HepG2 (cell line): Measurements from ENCODE around the gene LITAF. TPM values are rescaled to one million over a fixed set of nuclear protein-coding genes. Genes with fewer than 3 reads are reported as not detected.

Experiments used
- ATAC-seq: fragments of 200-7000 bp; cut with Tn5 transposase; 3 replicates; pipeline ENCODE4 v1.9.1; 2020; ENCODE audit warnings: mild to moderate bottlenecking, moderate library complexity
- BruUV-seq: library from RNA; stranded (reverse); fragments of 400-500 nt; replicated peaks from 2 replicates; lab custom pipeline; 2021; lab: Mats Ljungman, UMichigan
- CTCF ChIA-PET: fragments of 300-600 bp; formaldehyde crosslinking; extraction: SDS; loops from one replicate; lab custom pipeline; 2021; ENCODE audit warnings: low total read pairs, inconsistent platforms, low intra/inter-chr PET ratio; lab: Yijun Ruan, JAX
- POLR2A ChIA-PET: fragments of 350-600 bp; sonication (Branson Sonifier 250); formaldehyde crosslinking; loops from one replicate; lab custom pipeline; 2020; ENCODE audit warnings: antibody characterized with exemption, inconsistent platforms; lab: Yijun Ruan, JAX
- DNase-seq: peaks from one replicate; pipeline ENCODE4 v3.0.0-alpha.2; 2015; ENCODE audit warnings: low spot score
- FAIRE-seq: peaks from 3 replicates; lab custom pipeline; 2011; peaks lifted over from hg19 to GRCh38; lab: Jason Lieb, UNC
- H2AFZ ChIP-seq: one replicate; pipeline ENCODE4 v1.6.1; 2011; ENCODE audit warnings: low read length, inconsistent platforms
- H3K27ac ChIP-seq: fragments of 300-600 bp; 3 replicates; pipeline ENCODE4 v1.8.0; 2011; ENCODE audit warnings: mixed run types, mild to moderate bottlenecking, mixed read lengths, low read length, inconsistent platforms; ENCODE audit not compliant: insufficient read depth; ENCODE audit errors: extremely low read length
- H3K27me3 ChIP-seq, 2 experiments: fragments of 200-600 bp in 1 of 2; 2 replicates in 1 of 2; 3 replicates in 1 of 2; pipeline versions ENCODE4 v1.6.0 to v1.8.0; 2011; ENCODE audit warnings: low read length in 2 of 2, mild to moderate bottlenecking in 2 of 2, moderate library complexity in 2 of 2, inconsistent platforms in 1 of 2; ENCODE audit not compliant: insufficient read depth in 2 of 2, control insufficient read depth in 1 of 2
- H3K36me3 ChIP-seq, 2 experiments: fragments of 200-600 bp in 1 of 2; replicated peaks in 1 of 2; 2 replicates in 1 of 2; 3 replicates in 1 of 2; pipeline versions ENCODE4 v1.5.1 to v1.8.0; 2011; ENCODE audit warnings: low read length in 2 of 2, inconsistent platforms in 1 of 2; ENCODE audit not compliant: insufficient read depth in 2 of 2, control insufficient read depth in 1 of 2
- H3K4me1 ChIP-seq: 2 replicates; pipeline ENCODE4 v1.5.1; 2012; ENCODE audit warnings: low read length, inconsistent platforms; ENCODE audit not compliant: insufficient read depth
- H3K4me2 ChIP-seq: 2 replicates; pipeline ENCODE4 v1.6.0; 2011; ENCODE audit warnings: low read depth, low read length, inconsistent platforms
- H3K4me3 ChIP-seq, 3 experiments: fragments of 200-600 bp in 1 of 3; sonication (generic), shearing (Covaris generic) in 1 of 3; replicated peaks in 1 of 3; 2 replicates each; pipeline ENCODE4 v1.5.1; 2011 to 2016; ENCODE audit warnings: low read length in 3 of 3, inconsistent platforms in 2 of 3, low read depth in 2 of 3, mild to moderate bottlenecking in 2 of 3, control low read depth in 1 of 3, mixed read lengths in 1 of 3; ENCODE audit not compliant: insufficient read depth in 1 of 3
- H3K79me2 ChIP-seq: one replicate; pipeline ENCODE4 v1.6.1; 2011; ENCODE audit warnings: low read length, inconsistent platforms; ENCODE audit not compliant: insufficient read depth
- H3K9ac ChIP-seq: 2 replicates; pipeline ENCODE4 v1.6.0; 2011; ENCODE audit warnings: mild to moderate bottlenecking, low read depth, low read length, inconsistent platforms; ENCODE audit not compliant: insufficient read depth
- H3K9me3 ChIP-seq: 2 replicates; pipeline ENCODE4 v1.5.1; 2012; ENCODE audit warnings: mild to moderate bottlenecking, low read length
- H4K20me1 ChIP-seq: 2 replicates; pipeline ENCODE4 v1.6.0; 2011; ENCODE audit warnings: inconsistent platforms, mild to moderate bottlenecking, low read length, moderate library complexity; ENCODE audit not compliant: insufficient read depth
- FOXJ3 ChIP-seq: sonication (generic); formaldehyde crosslinking; IDR thresholded peaks from 2 replicates; pipeline ENCODE4 v1.4.0; 2020; ENCODE audit warnings: missing genetic modification reagents, mild to moderate bottlenecking, borderline replicate concordance
- HNF1B ChIP-seq: sonication (generic); formaldehyde crosslinking; IDR thresholded peaks from 2 replicates; pipeline ENCODE4 v1.5.1; 2020; ENCODE audit warnings: mild to moderate bottlenecking, moderate library complexity, missing genetic modification reagents
- NCOR1 ChIP-seq: fragments of 200-600 bp; sonication (generic); IDR thresholded peaks from 2 replicates; pipeline ENCODE4 v1.7.0; 2017; ENCODE audit warnings: antibody characterized with exemption, low read length, borderline replicate concordance
- NFE2 ChIP-seq: sonication (generic); formaldehyde crosslinking; IDR thresholded peaks from 2 replicates; pipeline ENCODE4 v1.4.0; 2020; ENCODE audit warnings: missing genetic modification reagents
- PHF20 ChIP-seq: sonication (generic); formaldehyde crosslinking; IDR thresholded peaks from 2 replicates; pipeline ENCODE4 v1.5.0; 2020; ENCODE audit warnings: mild to moderate bottlenecking, missing genetic modification reagents
- PHF21A ChIP-seq: sonication (generic); formaldehyde crosslinking; IDR thresholded peaks from 2 replicates; pipeline ENCODE4 v1.5.0; 2020; ENCODE audit warnings: mild to moderate bottlenecking, missing genetic modification reagents
- RXRA ChIP-seq: sonication (generic); formaldehyde crosslinking; IDR thresholded peaks from 2 replicates; pipeline ENCODE4 v1.5.1; 2020; ENCODE audit warnings: missing genetic modification reagents
- SOX13 ChIP-seq, 3 experiments: fragments of 450-650 bp in 1 of 3; sonication (generic) in 1 of 3; formaldehyde crosslinking in 1 of 3; IDR thresholded peaks in 2 of 3; conservative IDR thresholded peaks in 1 of 3; 2 replicates each; pipeline versions ENCODE4 v1.5.0 to v1.6.1; 2016 to 2020; ENCODE audit warnings: antibody characterized with exemption in 1 of 3, mild to moderate bottlenecking in 1 of 3, missing compliant biosample characterization in 1 of 3, missing genetic modification reagents in 1 of 3, moderate library complexity in 1 of 3
- ZBTB34 ChIP-seq: sonication (generic); formaldehyde crosslinking; IDR thresholded peaks from 2 replicates; pipeline ENCODE4 v1.8.0; 2022; ENCODE audit warnings: mild to moderate bottlenecking, missing genetic modification reagents
- ZNF143 ChIP-seq: sonication (generic); formaldehyde crosslinking; IDR thresholded peaks from 2 replicates; pipeline ENCODE4 v1.4.0; 2020; ENCODE audit warnings: missing genetic modification reagents
- ZNF205 ChIP-seq: IDR thresholded peaks from 2 replicates; pipeline ENCODE4 v1.6.1; 2018; ENCODE audit warnings: missing biosample characterization, missing genetic modification reagents
- ZNF264 ChIP-seq: sonication (generic); formaldehyde crosslinking; IDR thresholded peaks from 2 replicates; pipeline ENCODE4 v1.4.0; 2020; ENCODE audit warnings: missing genetic modification reagents
- ZNF276 ChIP-seq: sonication (generic); formaldehyde crosslinking; IDR thresholded peaks from 2 replicates; pipeline ENCODE4 v1.4.0; 2020; ENCODE audit warnings: mild to moderate bottlenecking, low read depth, missing genetic modification reagents
- ZNF337 ChIP-seq: sonication (generic); formaldehyde crosslinking; IDR thresholded peaks from 2 replicates; pipeline ENCODE4 v1.5.1; 2020; ENCODE audit warnings: missing genetic modification reagents, low read depth, mild to moderate bottlenecking, borderline replicate concordance
- ZZZ3 ChIP-seq: sonication (generic); formaldehyde crosslinking; IDR thresholded peaks from 2 replicates; pipeline ENCODE4 v1.4.0; 2020; ENCODE audit warnings: missing genetic modification reagents, mild to moderate bottlenecking, borderline replicate concordance
- WGBS: methylation state at CpG from one replicate; pipeline ENCODE4 v1.1.6; 2017; ENCODE audit warnings: low lambda C conversion rate; 5-methylcytosine and 5-hydroxymethylcytosine counted together
- in situ Hi-C: cut with HindIII; loops from 2 replicates; pipeline ENCODE4 v1.10.0; 2017; ENCODE audit warnings: low pct_unique_long_range_greater_than_20kb; ENCODE audit not compliant: extremely low pct_ligation_motif_present
- intact Hi-C: fragments of 100-400 bp; cut with micrococcal nuclease; formaldehyde crosslinking; loops from one replicate; pipeline ENCODE4 v1.10.0; 2022; ENCODE audit not compliant: unreplicated experiment
- polyA plus RNA-seq, 8 experiments: library from polyadenylated mRNA; depleted of rRNA in 3 of 8; stranded (reverse) in 7 of 8; unstranded in 1 of 8; fragments of >200 nt; fragmentation: Illumina TruSeq in 4 of 8; extraction: Trizol in 4 of 8; gene quantifications; 2 replicates each; pipeline versions ENCODE4 v1.2.1 to v1.2.3, GENCODE V29; 2011 to 2016; ENCODE audit warnings: low read depth in 4 of 8, missing spikeins in 1 of 8, mixed read lengths in 1 of 8; ENCODE audit not compliant: insufficient read depth in 1 of 8
- total RNA-seq, 5 experiments: library from RNA; depleted of rRNA; stranded (reverse); fragments of >200 nt; fragmentation: Illumina TruSeq; extraction: Trizol; gene quantifications; 2 replicates each; pipeline ENCODE4 v1.2.3, GENCODE V29; 2016; ENCODE audit warnings: low read depth in 1 of 5
- TF ChIP-seq, protein P1 (sequence below): sonication (generic); formaldehyde crosslinking; IDR thresholded peaks from 2 replicates; pipeline ENCODE4 v1.5.0; 2020; ENCODE audit warnings: missing genetic modification reagents

Gene LITAF
- total and polyA plus RNA-seq, 2 of the 13 experiments (the other 11 are each of a cell fraction or from before 2014, with no cell fraction given), result 80.1 to 141 TPM

DNA sequence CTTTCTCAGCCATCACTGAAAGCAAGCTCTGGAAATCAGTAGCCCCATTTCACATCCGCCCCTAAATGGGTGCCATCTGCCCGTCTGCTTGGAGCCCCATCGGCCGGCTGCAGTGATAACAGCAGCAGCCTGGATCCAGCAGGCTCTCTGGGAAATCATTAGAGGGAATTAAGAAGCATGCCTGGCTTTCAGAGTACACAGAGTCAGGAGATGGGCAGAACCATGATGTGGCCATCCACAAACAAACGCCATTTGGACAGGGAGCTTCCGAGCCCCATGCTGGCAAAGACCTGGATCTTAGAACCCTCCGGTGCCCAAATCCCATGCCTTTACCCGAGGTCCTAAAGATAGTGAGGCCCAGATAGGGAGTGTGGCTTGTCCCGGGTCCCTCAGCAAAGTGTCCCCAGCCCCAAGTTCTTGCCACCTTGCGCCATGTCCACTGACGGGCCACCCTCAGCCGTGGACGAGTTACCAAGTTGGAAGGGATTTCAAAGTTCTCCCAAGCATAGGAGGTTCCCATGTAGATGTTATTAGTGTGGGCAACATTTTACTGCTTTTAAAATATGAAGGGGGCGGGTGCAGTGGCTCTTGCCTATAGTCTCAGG is 1.0 kb upstream of the LITAF start:
- Histone ChIP-seq H3K9me3 (peaks cover 4% of the 10 kb centered on the region; the same call in 1 of the 2 replicates), H2AFZ (peak overlapping the region; percentile 75), H3K27me3 (peaks cover 0 to 21% of the 10 kb centered on the region in 2 experiments; a peak in 2 of 5 replicates), H3K36me3 (no peaks in the 10 kb centered on the region), H3K27ac (no peak overlapping the region), H3K4me3 (peak overlapping the region; percentile 73 to 96 (median 96)), H4K20me1 (peaks cover 15% of the 10 kb centered on the region), H3K79me2 (peaks cover 37% of the 10 kb centered on the region), H3K9ac (peak overlapping the region; percentile 81), H3K4me2 (peak overlapping the region; percentile 88), H3K4me1 (peaks cover 41% of the 10 kb centered on the region)
- BruUV-seq, result TSS peak; percentile 82
- ATAC-seq (peak; percentile 27), FAIRE-seq (no peak), DNase-seq (no peak)
- 31% methylated on average over 14 of the region's 14 CpGs for WGBS
- POLR2A ChIA-PET, result interaction anchor here (1.5 to 3.1 kb wide), 5 partner anchors 10 to 209 kb away, joined by 6 to 54 read pairs (median 12); partner anchors contain the start of gene ZC3H7A
- in situ Hi-C loops, result no loop called here
- CTCF ChIA-PET, result interaction anchor here (2.1 kb wide), 1 partner anchor 55 kb away, joined by 6 read pairs; no protein-coding TSS in a partner anchor
- intact Hi-C loops, result loop anchor here (5.0 to 10.0 kb wide), 2 partner anchors 55 to 207 kb away; partner anchors contain the start of gene ZC3H7A
- 0 out of 2 replicates have a peak, but pooled peaks have one; percentile 15 for TF ChIP-seq PHF21A (CRISPR knock-in tag)
- TF ChIP-seq, protein P1, sequence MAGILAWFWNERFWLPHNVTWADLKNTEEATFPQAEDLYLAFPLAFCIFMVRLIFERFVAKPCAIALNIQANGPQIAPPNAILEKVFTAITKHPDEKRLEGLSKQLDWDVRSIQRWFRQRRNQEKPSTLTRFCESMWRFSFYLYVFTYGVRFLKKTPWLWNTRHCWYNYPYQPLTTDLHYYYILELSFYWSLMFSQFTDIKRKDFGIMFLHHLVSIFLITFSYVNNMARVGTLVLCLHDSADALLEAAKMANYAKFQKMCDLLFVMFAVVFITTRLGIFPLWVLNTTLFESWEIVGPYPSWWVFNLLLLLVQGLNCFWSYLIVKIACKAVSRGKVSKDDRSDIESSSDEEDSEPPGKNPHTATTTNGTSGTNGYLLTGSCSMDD, result no peak
- no peak for TF ChIP-seq NFE2 (CRISPR knock-in tag)
- TF ChIP-seq ZZZ3, result no peak
- TF ChIP-seq HNF1B (CRISPR knock-in tag), result peak; percentile 5; the same call in 1 of the 2 replicates
- TF ChIP-seq NCOR1, result no peak
- no peak for TF ChIP-seq SOX13 (IDR thresholded peaks at IDR 0.05)
- no peak for TF ChIP-seq SOX13 (CRISPR knock-in tag; conservative IDR thresholded peaks at IDR 0.05 in 1 of 2, IDR thresholded peaks at IDR 0.05 in 1 of 2)
- TF ChIP-seq ZNF143 (CRISPR knock-in tag), result no peak
- TF ChIP-seq FOXJ3 (CRISPR knock-in tag), result 0 out of 2 replicates have a peak, but pooled peaks have one; percentile 1
- TF ChIP-seq ZNF205 (CRISPR knock-in tag), result no peak
- TF ChIP-seq PHF20 (CRISPR knock-in tag), result 0 out of 2 replicates have a peak, but pooled peaks have one; percentile 34
- no peak for TF ChIP-seq RXRA (CRISPR knock-in tag)
- 0 out of 2 replicates have a peak, but pooled peaks have one; percentile 4 for TF ChIP-seq ZBTB34 (CRISPR knock-in tag)
- no peak for TF ChIP-seq ZNF337 (CRISPR knock-in tag)
- TF ChIP-seq ZNF264 (CRISPR knock-in tag), result 0 out of 2 replicates have a peak, but pooled peaks have one; percentile 8
- peak; percentile 72; the same call in 1 of the 2 replicates for TF ChIP-seq ZNF276 (CRISPR knock-in tag)
